NT2/D1 (cell line): Measurements from ENCODE around the gene CEP72.
"Not testable (repeated sequence)": the region's sequence is repeated elsewhere in the genome, so short reads cannot be mapped to it uniquely, and the experiment has no call there.

Source experiments
- DNase-seq: peaks from one replicate; pipeline ENCODE4 v3.0.0-alpha.2; 2011; ENCODE audit warnings: low read depth, low spot score
- H3K27me3 ChIP-seq: 2 replicates; pipeline ENCODE4 v1.6.0; 2011; ENCODE audit warnings: mild to moderate bottlenecking; ENCODE audit not compliant: insufficient read length, insufficient read depth
- H3K36me3 ChIP-seq: 2 replicates; pipeline ENCODE4 v1.6.1; 2011; ENCODE audit warnings: mild to moderate bottlenecking, low read length, mixed read lengths; ENCODE audit not compliant: insufficient read depth, insufficient read length
- H3K4me1 ChIP-seq: 2 replicates; pipeline ENCODE4 v1.5.1; 2011; ENCODE audit not compliant: insufficient read depth, insufficient read length
- H3K4me3 ChIP-seq: 2 replicates; pipeline ENCODE4 v1.5.1; 2011; ENCODE audit warnings: low read depth; ENCODE audit not compliant: insufficient read length
- H3K9ac ChIP-seq: 2 replicates; pipeline ENCODE4 v1.6.0; 2011; ENCODE audit warnings: low read depth; ENCODE audit not compliant: insufficient read length
- H3K9me3 ChIP-seq: 2 replicates; pipeline ENCODE4 v1.5.1; 2011; ENCODE audit warnings: mild to moderate bottlenecking, low read length; ENCODE audit not compliant: insufficient read depth
- SUZ12 ChIP-seq: IDR thresholded peaks from 2 replicates; pipeline ENCODE4 v1.6.1; 2011; ENCODE audit not compliant: insufficient read length, insufficient read depth; ENCODE audit errors: extremely low read depth
- YY1 ChIP-seq: IDR thresholded peaks from 2 replicates; pipeline ENCODE4 v1.6.1; 2011; ENCODE audit not compliant: insufficient read length, insufficient read depth
- ZNF274 ChIP-seq: IDR thresholded peaks from 2 replicates; pipeline ENCODE4 v1.6.1; 2011; ENCODE audit warnings: mild to moderate bottlenecking, low read depth, low read length

The CEP72 gene

GRCh38 chr5:581266-581665 is 30.9 kb upstream of the CEP72 start:
- peaks cover 21% of the 10 kb centered on the region; the same call in 1 of the 2 replicates for H3K9me3 ChIP-seq
- H3K4me3 ChIP-seq = no peak overlapping the region
- no peaks in the 10 kb centered on the region for H3K27me3 ChIP-seq
- TF ChIP-seq YY1 (no peak), SUZ12 (no peak), ZNF274 (no peak)
- DNase-seq = no peak
- H3K9ac ChIP-seq = no peak overlapping the region
- no peaks in the 10 kb centered on the region for H3K4me1 ChIP-seq
- no peaks in the 10 kb centered on the region for H3K36me3 ChIP-seq

DNA sequence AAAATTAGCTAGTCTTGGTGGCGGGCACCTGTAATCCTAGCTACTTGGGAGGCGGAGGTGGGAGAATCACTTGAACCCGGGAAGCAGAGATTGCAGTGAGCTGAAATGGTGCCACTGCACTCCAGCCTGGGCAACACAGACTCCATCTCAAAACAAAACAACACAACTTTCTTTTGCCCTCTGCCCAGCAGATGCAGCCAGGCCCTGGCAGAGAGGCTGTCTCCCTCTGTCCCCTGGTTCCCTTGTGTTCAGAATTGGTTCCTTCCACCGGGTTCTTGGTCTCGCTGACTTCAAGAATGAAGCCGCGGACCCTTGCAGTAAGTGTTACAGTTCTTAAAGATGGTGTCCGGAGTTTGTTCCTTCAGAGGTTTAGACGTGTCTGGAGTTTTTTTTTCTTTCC is 30.2 kb upstream of the CEP72 start:
- no peak for DNase-seq
- Histone ChIP-seq H3K27me3 (no peaks in the 10 kb centered on the region), H3K9me3 (peaks cover 21% of the 10 kb centered on the region; the same call in 1 of the 2 replicates), H3K4me3 (no peak overlapping the region), H3K9ac (no peak overlapping the region), H3K36me3 (no peaks in the 10 kb centered on the region), H3K4me1 (peaks cover 6% of the 10 kb centered on the region)
- TF ChIP-seq SUZ12 = no peak
- TF ChIP-seq YY1 = no peak
- no peak for TF ChIP-seq ZNF274

- not testable (repeated sequence) for DNase-seq, H3K9ac ChIP-seq, H3K4me1 ChIP-seq, H3K36me3 ChIP-seq, H3K4me3 ChIP-seq, H3K27me3 ChIP-seq
- H3K9me3 ChIP-seq = peaks cover 16% of the 10 kb centered on the region; the same call in 1 of the 2 replicates
Measured at GRCh38 chr5:582445-582844, 29.7 kb upstream of the CEP72 start.

DNA sequence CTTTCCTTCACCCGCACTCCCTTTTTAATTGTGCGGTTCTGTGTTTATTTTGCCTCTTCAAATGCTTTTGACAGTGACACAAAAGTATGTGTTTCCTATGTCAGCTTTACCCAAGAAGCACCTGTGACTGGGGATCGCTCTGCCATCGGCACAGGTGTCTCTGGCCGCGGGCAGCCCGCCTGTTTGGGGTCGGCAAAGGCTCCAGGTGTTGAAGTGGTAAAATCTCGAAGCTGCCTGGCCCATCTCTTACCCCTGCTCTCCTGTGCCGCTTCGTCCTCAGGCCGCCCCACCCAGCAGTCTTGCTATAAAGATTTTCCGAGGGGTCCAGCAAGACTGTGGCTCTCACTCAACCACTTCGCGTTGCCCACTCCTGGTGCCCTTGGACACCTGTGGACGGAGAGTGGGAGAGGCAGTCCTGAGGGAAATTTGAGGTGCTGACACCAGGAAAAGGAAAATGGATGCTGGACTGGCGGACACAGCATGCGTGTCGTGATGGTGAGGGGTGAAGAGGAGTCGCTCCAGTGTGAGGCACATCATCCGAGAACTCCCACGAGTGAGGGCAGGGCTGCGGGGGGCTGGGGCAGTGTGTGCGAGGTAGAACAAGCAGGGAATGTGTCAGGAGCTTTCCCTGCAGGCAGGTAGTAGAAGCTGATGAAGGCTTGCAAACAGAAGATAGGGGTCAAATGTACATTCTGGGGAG is 29.1 kb upstream of the CEP72 start:
- Histone ChIP-seq H3K9ac (no peak overlapping the region), H3K9me3 (peaks cover 10% of the 10 kb centered on the region; the same call in 1 of the 2 replicates), H3K36me3 (no peaks in the 10 kb centered on the region), H3K4me3 (no peak overlapping the region), H3K4me1 (peaks cover 7% of the 10 kb centered on the region), H3K27me3 (peaks cover 3% of the 10 kb centered on the region)
- DNase-seq = no peak
- TF ChIP-seq YY1 = no peak
- TF ChIP-seq SUZ12 = no peak
- no peak for TF ChIP-seq ZNF274

GRCh38 chr5:583645-584044 is 28.5 kb upstream of the CEP72 start:
- peaks cover 10% of the 10 kb centered on the region; the same call in 1 of the 2 replicates for H3K9me3 ChIP-seq
- H3K4me1 ChIP-seq = peaks cover 7% of the 10 kb centered on the region
- H3K9ac ChIP-seq = no peak overlapping the region
- H3K27me3 ChIP-seq = peaks cover 3% of the 10 kb centered on the region
- no peak overlapping the region for H3K4me3 ChIP-seq
- no peaks in the 10 kb centered on the region for H3K36me3 ChIP-seq
- no peak for DNase-seq
- no peak for TF ChIP-seq ZNF274
- no peak for TF ChIP-seq YY1

- peaks cover 3% of the 10 kb centered on the region for H3K27me3 ChIP-seq
- DNase-seq = no peak
- no peak overlapping the region for H3K4me3 ChIP-seq
- TF ChIP-seq SUZ12 (no peak), YY1 (no peak), ZNF274 (no peak)
- peaks cover 10% of the 10 kb centered on the region; the same call in 1 of the 2 replicates for H3K9me3 ChIP-seq
- H3K4me1 ChIP-seq = peaks cover 7% of the 10 kb centered on the region
- no peak overlapping the region for H3K9ac ChIP-seq
- H3K36me3 ChIP-seq = no peaks in the 10 kb centered on the region
Measured at GRCh38 chr5:584216-584615, 27.9 kb upstream of the CEP72 start.

DNA sequence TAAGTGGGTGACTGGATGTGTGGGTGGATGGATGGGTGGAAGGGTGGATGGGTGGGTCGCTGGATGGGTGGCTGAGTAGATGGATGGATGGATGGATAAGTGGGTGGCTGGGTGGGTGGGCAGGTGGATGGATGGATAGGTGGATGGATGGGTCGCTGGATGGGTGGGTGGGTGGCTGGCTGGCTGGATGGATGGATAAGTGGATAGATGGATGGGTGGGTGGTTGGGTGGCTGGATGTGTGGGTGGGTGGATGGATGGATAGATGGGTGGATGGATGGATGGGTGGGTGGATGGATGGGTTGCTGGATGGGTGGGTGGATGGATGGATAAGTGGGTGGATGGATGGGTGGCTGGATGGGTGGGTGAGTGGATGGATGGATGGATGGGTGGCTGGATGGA is 27.3 kb upstream of the CEP72 start:
- Histone ChIP-seq H3K36me3 (no peaks in the 10 kb centered on the region), H3K9ac (no peak overlapping the region), H3K4me3 (no peak overlapping the region), H3K4me1 (peaks cover 7% of the 10 kb centered on the region), H3K27me3 (peaks cover 3% of the 10 kb centered on the region), H3K9me3 (peaks cover 10% of the 10 kb centered on the region; the same call in 1 of the 2 replicates)
- DNase-seq = no peak
- TF ChIP-seq YY1 (no peak), SUZ12 (no peak), ZNF274 (no peak)

- Histone ChIP-seq H3K9me3 (peaks cover 10% of the 10 kb centered on the region; the same call in 1 of the 2 replicates), H3K4me3 (no peak overlapping the region), H3K36me3 (no peaks in the 10 kb centered on the region), H3K27me3 (peaks cover 3% of the 10 kb centered on the region), H3K9ac (no peak overlapping the region), H3K4me1 (peaks cover 7% of the 10 kb centered on the region)
- TF ChIP-seq YY1 (no peak), ZNF274 (no peak), SUZ12 (no peak)
- DNase-seq = no peak
Measured at GRCh38 chr5:585556-585955, 26.6 kb upstream of the CEP72 start.
